HEK293 (cell line): ENCODE measurements around the gene MED29.

Experiments
- AEBP2 ChIP-seq: fragments of 450-650 bp; formaldehyde crosslinking; IDR thresholded peaks from 2 replicates; pipeline ENCODE4 v1.5.1; 2016; ENCODE audit warnings: missing biosample characterization, missing genetic modification characterization, borderline replicate concordance
- BCL11A ChIP-seq: fragments of 450-650 bp; formaldehyde crosslinking; IDR thresholded peaks from 2 replicates; pipeline ENCODE4 v1.5.1; 2016; ENCODE audit warnings: low read depth, missing biosample characterization, missing genetic modification characterization
- BCL11B ChIP-seq: fragments of 450-650 bp; formaldehyde crosslinking; IDR thresholded peaks from 2 replicates; pipeline ENCODE4 v1.5.1; 2016; ENCODE audit warnings: low read depth, missing biosample characterization, missing genetic modification characterization
- MZF1 ChIP-seq: fragments of 450-650 bp; formaldehyde crosslinking; IDR thresholded peaks from 2 replicates; pipeline ENCODE4 v1.5.1; 2017; ENCODE audit warnings: missing biosample characterization, missing genetic modification characterization, borderline replicate concordance
- PRDM2 ChIP-seq: fragments of 450-650 bp; formaldehyde crosslinking; IDR thresholded peaks from 2 replicates; pipeline ENCODE4 v1.5.1; 2016; ENCODE audit warnings: missing biosample characterization, missing genetic modification characterization, borderline replicate concordance
- ZBTB10 ChIP-seq: fragments of 450-650 bp; formaldehyde crosslinking; IDR thresholded peaks from 2 replicates; pipeline ENCODE4 v1.5.1; 2016; ENCODE audit warnings: missing biosample characterization, missing genetic modification characterization
- ZBTB17 ChIP-seq: fragments of 450-650 bp; formaldehyde crosslinking; IDR thresholded peaks from 2 replicates; pipeline ENCODE4 v1.5.1; 2016; ENCODE audit warnings: missing biosample characterization, missing genetic modification characterization
- ZBTB8A ChIP-seq: fragments of 450-650 bp; formaldehyde crosslinking; IDR thresholded peaks from 2 replicates; pipeline ENCODE4 v1.5.1; 2016; ENCODE audit warnings: missing biosample characterization, missing genetic modification characterization
- ZNF10 ChIP-seq: fragments of 450-650 bp; formaldehyde crosslinking; IDR thresholded peaks from 2 replicates; pipeline ENCODE4 v1.5.1; 2017; ENCODE audit warnings: missing biosample characterization, missing genetic modification characterization
- ZNF138 ChIP-seq: fragments of 450-650 bp; formaldehyde crosslinking; IDR thresholded peaks from 2 replicates; pipeline ENCODE4 v1.5.1; 2016; ENCODE audit warnings: missing biosample characterization, missing genetic modification characterization, borderline replicate concordance
- ZNF175 ChIP-seq: fragments of 450-650 bp; formaldehyde crosslinking; IDR thresholded peaks from 2 replicates; pipeline ENCODE4 v1.5.1; 2016; ENCODE audit warnings: missing biosample characterization, missing genetic modification characterization
- ZNF19 ChIP-seq: fragments of 450-650 bp; formaldehyde crosslinking; IDR thresholded peaks from 2 replicates; pipeline ENCODE4; 2016; ENCODE audit warnings: missing biosample characterization, missing genetic modification characterization, low read depth
- ZNF2 ChIP-seq: fragments of 450-650 bp; formaldehyde crosslinking; IDR thresholded peaks from 2 replicates; pipeline ENCODE4 v1.5.1; 2016; ENCODE audit warnings: missing biosample characterization, missing genetic modification characterization
- ZNF24 ChIP-seq: fragments of 450-650 bp; formaldehyde crosslinking; IDR thresholded peaks from 2 replicates; pipeline ENCODE4 v1.5.1; 2016; ENCODE audit warnings: missing biosample characterization, missing genetic modification characterization
- ZNF354C ChIP-seq: fragments of 450-650 bp; formaldehyde crosslinking; IDR thresholded peaks from 2 replicates; pipeline ENCODE4 v1.5.1; 2016; ENCODE audit warnings: missing biosample characterization, missing genetic modification characterization, low read depth, borderline replicate concordance
- ZNF394 ChIP-seq: fragments of 450-650 bp; formaldehyde crosslinking; IDR thresholded peaks from 2 replicates; pipeline ENCODE4 v1.5.1; 2016; ENCODE audit warnings: missing biosample characterization, missing genetic modification characterization, mild to moderate bottlenecking, moderate library complexity, borderline replicate concordance
- ZNF423 ChIP-seq: fragments of 450-650 bp; formaldehyde crosslinking; IDR thresholded peaks from 2 replicates; pipeline ENCODE4 v1.5.1; 2016; ENCODE audit warnings: missing biosample characterization, missing genetic modification characterization
- ZNF530 ChIP-seq: fragments of 450-650 bp; formaldehyde crosslinking; IDR thresholded peaks from 2 replicates; pipeline ENCODE4 v1.5.1; 2016; ENCODE audit warnings: low read depth, missing biosample characterization, missing genetic modification characterization
- ZNF621 ChIP-seq: fragments of 450-650 bp; formaldehyde crosslinking; IDR thresholded peaks from 2 replicates; pipeline ENCODE4 v1.5.1; 2017; ENCODE audit warnings: missing biosample characterization, missing genetic modification characterization
- ZNF654 ChIP-seq: fragments of 450-650 bp; formaldehyde crosslinking; IDR thresholded peaks from 2 replicates; pipeline ENCODE4 v1.5.1; 2016; ENCODE audit warnings: low read depth, missing biosample characterization, missing genetic modification characterization
- ZNF747 ChIP-seq: fragments of 450-650 bp; formaldehyde crosslinking; IDR thresholded peaks from 2 replicates; pipeline ENCODE4 v1.5.1; 2016; ENCODE audit warnings: missing biosample characterization, missing genetic modification characterization
- ZNF777 ChIP-seq: fragments of 450-650 bp; formaldehyde crosslinking; IDR thresholded peaks from 2 replicates; pipeline ENCODE4 v1.5.1; 2017; ENCODE audit warnings: missing biosample characterization, missing genetic modification characterization, borderline replicate concordance
- TF ChIP-seq, protein P1 (sequence below): fragments of 450-650 bp; formaldehyde crosslinking; IDR thresholded peaks from 2 replicates; pipeline ENCODE4 v1.5.1; 2016; ENCODE audit warnings: missing biosample characterization, missing genetic modification characterization
- TF ChIP-seq, protein P2 (sequence below): fragments of 450-650 bp; formaldehyde crosslinking; IDR thresholded peaks from 2 replicates; pipeline ENCODE4 v1.5.1; 2016; ENCODE audit warnings: missing biosample characterization, missing genetic modification characterization
- TF ChIP-seq, protein P3 (sequence below): fragments of 450-650 bp; formaldehyde crosslinking; IDR thresholded peaks from 2 replicates; pipeline ENCODE4 v1.5.1; 2016; ENCODE audit warnings: missing biosample characterization, missing genetic modification characterization, low read depth

MED29 gene

GRCh38 chr19:39428283-39429112 lies 37.3 kb downstream of the MED29 start (continued):
- TF ChIP-seq, protein P1, sequence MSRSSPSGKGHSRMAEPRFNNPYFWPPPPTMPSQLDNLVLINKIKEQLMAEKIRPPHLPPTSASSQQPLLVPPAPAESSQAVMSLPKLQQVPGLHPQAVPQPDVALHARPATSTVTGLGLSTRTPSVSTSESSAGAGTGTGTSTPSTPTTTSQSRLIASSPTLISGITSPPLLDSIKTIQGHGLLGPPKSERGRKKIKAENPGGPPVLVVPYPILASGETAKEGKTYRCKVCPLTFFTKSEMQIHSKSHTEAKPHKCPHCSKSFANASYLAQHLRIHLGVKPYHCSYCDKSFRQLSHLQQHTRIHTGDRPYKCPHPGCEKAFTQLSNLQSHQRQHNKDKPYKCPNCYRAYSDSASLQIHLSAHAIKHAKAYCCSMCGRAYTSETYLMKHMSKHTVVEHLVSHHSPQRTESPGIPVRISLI (tag by site-specific recombination), result no peak
- TF ChIP-seq ZNF175 (no peak), ZNF530 (tag by site-specific recombination) (no peak), MZF1 (no peak), ZNF777 (tag by site-specific recombination) (no peak), BCL11B (tag by site-specific recombination) (no peak), ZNF394 (no peak), ZNF2 (tag by site-specific recombination) (no peak; the same call in 1 of the 2 replicates), ZNF654 (tag by site-specific recombination) (no peak), ZNF747 (no peak), ZNF138 (tag by site-specific recombination) (no peak), PRDM2 (tag by site-specific recombination) (no peak), ZNF24 (tag by site-specific recombination) (no peak), ZNF10 (tag by site-specific recombination) (no peak), ZBTB17 (tag by site-specific recombination) (peak; percentile 21; the same call in 1 of the 2 replicates), ZBTB8A (tag by site-specific recombination) (no peak), ZNF423 (no peak), ZBTB10 (tag by site-specific recombination) (no peak), ZNF354C (tag by site-specific recombination) (no peak), AEBP2 (tag by site-specific recombination) (no peak), BCL11A (tag by site-specific recombination) (no peak), ZNF19 (tag by site-specific recombination) (no peak), ZNF621 (tag by site-specific recombination) (no peak)
- TF ChIP-seq, protein P2, sequence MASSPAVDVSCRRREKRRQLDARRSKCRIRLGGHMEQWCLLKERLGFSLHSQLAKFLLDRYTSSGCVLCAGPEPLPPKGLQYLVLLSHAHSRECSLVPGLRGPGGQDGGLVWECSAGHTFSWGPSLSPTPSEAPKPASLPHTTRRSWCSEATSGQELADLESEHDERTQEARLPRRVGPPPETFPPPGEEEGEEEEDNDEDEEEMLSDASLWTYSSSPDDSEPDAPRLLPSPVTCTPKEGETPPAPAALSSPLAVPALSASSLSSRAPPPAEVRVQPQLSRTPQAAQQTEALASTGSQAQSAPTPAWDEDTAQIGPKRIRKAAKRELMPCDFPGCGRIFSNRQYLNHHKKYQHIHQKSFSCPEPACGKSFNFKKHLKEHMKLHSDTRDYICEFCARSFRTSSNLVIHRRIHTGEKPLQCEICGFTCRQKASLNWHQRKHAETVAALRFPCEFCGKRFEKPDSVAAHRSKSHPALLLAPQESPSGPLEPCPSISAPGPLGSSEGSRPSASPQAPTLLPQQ (tag by site-specific recombination), result no peak
- TF ChIP-seq, protein P3, sequence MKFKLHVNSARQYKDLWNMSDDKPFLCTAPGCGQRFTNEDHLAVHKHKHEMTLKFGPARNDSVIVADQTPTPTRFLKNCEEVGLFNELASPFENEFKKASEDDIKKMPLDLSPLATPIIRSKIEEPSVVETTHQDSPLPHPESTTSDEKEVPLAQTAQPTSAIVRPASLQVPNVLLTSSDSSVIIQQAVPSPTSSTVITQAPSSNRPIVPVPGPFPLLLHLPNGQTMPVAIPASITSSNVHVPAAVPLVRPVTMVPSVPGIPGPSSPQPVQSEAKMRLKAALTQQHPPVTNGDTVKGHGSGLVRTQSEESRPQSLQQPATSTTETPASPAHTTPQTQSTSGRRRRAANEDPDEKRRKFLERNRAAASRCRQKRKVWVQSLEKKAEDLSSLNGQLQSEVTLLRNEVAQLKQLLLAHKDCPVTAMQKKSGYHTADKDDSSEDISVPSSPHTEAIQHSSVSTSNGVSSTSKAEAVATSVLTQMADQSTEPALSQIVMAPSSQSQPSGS, result no peak
